NCI-H2107 (cell line): ENCODE data around the gene THPO.
A peak's percentile ranks its signal among the peaks of the same experiment; 100 is the strongest.
"Not testable (repeated sequence)": the region's sequence is repeated elsewhere in the genome, so short reads cannot be mapped to it uniquely, and the experiment has no call there.

Experiments used
- DNase-seq: peaks from one replicate; lab custom pipeline; 2025; lab: John Stamatoyannopoulos, UW

The THPO gene

DNA sequence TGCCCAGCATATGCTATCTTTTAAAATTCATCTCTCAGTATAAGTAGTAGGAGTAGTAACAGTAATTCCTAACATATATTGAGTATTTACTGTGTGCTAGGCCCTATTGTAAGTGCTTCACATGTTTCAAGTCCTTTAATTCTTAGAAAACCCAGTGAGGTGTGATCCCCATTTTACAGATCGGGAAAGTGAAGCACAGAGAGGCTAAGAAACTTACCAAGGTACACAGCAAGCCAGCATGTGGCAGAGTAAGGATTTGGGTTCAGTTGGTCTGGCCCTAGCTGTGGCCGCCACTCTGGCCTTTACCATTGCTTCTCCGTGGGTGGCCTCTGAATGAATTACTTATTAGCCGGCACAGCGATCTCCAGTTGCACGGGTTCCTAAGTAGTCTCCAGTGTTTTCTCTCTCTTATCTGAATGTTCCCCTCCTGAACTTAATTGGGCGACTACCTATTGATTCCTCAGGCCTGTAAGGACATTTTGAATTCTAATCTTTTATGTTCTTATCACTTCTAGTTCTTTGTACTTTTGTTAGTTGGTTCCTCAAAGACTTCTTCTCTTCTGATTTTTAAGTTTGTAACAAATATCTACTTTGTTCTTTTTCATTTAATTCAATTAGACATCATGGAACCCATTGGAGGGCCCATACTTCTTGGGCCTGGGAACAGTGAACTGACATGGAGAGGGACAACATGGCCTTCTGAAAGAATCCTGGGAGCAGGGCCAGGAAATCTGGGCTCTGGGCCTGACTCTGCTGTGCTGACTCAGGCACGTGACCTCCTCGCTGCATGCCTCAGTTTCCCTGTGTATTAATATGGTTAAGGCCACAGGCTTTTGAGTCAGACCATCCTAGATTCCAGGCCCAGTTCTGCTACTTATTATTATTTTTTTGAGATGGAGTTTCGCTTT is 28.2 kb downstream of the THPO start:
- no peak for DNase-seq

DNA sequence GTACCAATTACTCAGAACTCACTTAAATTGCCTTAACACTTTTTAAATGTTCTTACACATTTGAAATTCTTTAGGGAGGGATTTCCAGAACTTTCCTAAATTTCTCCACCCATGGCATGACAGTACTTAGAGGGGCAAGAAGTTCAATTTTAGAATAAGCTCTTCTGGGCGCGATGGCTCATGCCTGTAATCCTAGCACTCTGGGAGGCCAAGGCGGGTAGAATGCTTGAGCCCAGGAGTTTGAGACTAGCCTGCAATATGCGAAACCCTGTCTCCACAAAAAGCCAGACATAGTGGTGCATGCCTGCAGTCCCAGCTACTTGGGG is 30.0 kb downstream of the THPO start:
- DNase-seq = no peak

DNA sequence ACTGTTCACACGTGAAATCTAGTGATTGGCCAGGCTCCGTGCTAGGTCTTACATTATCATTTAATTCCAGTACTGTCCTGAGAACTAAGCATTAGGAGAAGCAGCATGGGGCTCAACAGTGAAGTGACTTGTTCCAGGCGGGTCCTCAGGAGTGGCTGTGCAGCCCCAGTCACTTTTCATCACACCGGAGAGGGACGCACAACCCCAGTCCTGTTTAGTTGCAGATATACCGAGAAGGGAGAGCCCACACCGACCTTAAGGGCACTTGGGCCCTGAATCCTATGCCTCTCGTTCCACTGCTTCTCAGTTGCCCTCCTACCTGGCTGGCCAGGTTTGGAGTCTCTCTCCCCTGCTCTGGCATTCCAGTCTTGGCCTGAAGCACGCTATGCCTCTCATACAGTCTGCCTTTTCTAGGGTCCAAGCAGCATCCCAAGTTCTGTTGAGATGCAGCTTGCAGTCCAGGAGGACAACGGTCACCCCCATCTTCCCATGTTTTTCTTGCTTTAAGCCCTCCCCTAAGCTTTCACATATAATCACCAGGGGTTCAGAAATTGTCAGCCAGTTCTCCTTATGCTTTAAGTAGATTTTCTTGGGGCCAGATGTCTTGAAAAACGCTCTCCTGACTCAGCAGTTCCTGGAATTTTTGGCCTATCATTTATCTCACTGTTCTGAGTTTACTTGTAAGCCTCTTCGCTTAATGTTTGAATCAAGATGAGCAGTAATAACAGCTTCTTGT is 30.5 kb downstream of the THPO start:
- DNase-seq = no peak

DNA sequence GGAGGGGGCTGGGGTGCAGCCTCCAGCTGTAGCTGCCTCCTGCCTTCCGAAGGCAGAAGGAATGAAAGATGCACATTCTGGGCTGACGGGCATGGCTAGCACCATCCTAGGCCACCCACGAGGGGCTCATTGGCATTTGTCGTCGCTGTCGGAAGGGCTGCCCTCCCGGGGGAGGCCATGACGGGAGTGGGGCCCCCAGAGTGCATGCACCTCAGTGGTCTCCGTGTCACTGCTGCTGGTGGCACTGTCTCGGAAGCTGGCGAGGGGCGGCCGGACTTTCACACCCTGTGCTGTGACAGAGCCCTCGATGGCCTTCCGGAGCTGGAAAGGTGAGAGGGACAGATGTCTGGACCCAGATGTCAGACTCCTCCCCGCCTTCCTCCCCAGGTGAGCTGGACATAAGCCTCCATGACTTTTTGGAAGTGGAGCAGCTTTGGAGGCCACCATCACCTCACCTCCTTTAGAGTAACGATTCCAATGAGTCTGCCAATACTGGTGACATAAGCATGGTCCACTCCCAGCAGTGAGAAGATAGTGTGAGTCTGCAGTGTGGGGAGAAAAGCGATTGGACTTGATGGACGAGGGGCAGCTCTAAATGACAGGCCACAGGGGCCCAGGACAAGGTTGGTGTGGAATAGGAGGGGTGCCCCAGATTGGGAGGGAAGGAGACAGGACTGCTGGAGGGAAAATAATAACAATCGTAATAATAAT is 31.4 kb downstream of the THPO start:
- DNase-seq = no peak

DNA sequence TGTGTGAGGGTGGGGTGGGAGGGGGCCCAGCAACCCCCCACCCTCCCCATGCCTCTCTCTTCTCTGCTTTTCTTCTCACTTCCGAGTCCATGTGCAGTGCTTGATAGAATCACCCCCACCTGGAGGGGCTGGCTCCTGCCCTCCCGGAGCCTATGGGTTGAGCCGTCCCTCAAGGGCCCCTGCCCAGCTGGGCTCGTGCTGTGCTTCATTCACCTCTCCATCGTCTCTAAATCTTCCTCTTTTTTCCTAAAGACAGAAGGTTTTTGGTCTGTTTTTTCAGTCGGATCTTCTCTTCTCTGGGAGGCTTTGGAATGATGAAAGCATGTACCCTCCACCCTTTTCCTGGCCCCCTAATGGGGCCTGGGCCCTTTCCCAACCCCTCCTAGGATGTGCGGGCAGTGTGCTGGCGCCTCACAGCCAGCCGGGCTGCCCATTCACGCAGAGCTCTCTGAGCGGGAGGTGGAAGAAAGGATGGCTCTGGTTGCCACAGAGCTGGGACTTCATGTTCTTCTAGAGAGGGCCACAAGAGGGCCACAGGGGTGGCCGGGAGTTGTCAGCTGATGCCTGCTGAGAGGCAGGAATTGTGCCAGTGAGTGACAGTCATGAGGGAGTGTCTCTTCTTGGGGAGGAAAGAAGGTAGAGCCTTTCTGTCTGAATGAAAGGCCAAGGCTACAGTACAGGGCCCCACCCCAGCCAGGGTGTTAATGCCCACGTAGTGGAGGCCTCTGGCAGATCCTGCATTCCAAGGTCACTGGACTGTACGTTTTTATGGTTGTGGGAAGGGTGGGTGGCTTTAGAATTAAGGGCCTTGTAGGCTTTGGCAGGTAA is 32.5 kb downstream of the THPO start:
- peak; percentile 84 for DNase-seq

DNA sequence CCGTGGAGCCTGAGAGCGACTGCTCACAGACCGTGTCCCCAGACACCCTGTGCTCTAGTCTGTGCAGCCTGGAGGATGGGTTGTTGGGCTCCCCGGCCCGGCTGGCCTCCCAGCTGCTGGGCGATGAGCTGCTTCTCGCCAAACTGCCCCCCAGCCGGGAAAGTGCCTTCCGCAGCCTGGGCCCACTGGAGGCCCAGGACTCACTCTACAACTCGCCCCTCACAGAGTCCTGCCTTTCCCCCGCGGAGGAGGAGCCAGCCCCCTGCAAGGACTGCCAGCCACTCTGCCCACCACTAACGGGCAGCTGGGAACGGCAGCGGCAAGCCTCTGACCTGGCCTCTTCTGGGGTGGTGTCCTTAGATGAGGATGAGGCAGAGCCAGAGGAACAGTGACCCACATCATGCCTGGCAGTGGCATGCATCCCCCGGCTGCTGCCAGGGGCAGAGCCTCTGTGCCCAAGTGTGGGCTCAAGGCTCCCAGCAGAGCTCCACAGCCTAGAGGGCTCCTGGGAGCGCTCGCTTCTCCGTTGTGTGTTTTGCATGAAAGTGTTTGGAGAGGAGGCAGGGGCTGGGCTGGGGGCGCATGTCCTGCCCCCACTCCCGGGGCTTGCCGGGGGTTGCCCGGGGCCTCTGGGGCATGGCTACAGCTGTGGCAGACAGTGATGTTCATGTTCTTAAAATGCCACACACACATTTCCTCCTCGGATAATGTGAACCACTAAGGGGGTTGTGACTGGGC is 33.3 kb downstream of the THPO start:
- no peak for DNase-seq

DNA sequence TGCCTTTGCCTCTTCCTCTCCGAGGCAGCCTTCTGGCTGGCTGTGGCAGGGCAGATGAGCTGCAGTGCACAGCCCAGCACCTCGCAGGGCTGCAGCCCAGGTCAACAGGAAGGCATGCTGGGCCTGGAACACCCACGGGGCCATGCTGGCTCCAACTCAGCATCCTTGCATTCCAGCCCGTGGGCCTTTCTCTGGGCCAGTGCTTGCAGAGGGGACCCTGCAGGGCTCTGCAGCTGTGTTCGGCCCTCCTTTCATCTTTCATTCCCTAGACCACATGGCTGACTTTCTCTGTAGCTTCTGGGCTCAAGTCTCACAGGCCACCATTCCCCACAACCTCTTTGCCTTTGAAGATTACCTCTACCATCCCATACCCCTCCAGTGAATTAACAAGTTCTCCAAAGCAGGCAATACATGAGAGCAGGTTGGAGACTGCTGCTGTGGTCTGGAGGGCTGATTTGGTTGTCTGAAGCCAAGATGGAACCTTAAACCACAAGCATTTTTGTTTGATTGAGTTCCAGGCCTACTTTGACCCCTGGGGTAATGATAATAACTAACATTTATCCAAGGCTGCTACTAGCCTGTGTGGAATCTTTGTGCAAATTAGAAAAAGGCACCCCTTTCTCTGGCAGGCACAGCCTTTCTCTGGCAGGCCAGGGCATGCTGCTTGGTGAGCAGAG is 34.7 kb downstream of the THPO start:
- no peak for DNase-seq

DNA sequence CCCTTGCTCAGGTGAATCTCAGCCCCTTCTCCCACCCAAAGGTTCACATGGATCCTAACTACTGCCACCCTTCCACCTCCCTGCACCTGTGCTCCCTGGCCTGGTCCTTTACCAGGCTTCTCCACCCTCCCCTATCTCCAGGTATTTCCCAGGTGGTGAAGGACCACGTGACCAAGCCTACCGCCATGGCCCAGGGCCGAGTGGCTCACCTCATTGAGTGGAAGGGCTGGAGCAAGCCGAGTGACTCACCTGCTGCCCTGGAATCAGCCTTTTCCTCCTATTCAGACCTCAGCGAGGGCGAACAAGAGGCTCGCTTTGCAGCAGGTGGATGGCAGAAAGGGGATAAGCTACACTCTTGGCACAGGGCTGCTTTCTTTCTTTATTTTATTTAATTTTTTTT is 36.1 kb downstream of the THPO start:
- peak; percentile 90 for DNase-seq

DNA sequence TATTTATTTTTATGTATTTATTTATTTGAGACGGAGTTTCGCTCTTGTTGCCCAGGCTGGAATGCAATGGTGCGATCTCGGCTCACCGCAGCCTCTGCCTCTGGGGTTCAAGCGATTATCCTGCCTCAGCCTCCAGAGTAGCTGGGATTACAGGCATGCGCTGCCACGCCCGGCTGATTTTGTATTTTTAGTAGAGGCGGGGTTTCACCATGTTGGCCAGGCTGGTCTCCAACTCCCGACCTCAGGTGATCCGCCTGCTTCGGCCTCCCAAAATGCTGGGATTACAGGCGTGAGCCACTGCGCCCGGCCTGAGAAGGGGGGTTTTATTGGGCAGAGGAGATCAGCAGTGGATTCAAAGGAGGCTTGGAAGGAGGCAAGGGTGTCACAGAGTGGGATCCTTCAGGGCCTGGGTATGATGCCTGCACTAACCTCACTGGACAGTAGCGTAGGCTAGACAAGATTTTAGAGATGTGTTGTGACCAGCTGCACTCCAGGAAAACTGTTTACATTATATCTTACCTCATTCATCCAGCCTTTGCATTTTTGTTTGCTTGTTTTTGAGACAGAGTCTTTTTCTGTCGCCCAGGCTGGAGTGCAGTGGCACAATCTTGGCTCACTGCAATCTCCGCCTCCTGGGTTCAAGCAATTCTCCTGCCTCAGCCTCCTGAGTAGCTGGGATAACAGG is 38.4 kb downstream of the THPO start:
- not testable (repeated sequence) for DNase-seq

DNA sequence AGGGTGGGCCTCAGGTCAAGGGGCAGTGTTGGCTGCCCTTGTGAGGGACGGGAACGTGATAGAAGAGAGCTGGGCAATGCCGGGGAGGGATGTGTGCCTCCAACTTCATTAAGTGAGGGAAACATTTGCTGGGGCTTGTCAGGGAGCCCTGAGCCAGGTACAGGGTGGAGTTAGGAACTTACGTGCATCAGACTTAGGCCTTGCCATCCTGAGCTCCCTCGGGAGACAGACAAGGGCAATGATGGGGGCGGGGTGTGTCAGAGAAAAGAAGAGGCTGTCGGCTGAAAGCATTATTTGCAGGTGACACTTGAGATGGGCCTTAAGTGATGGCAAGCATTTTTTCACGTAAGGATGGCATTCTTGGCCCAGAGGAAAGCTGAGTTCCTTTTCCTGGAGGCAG is 39.0 kb downstream of the THPO start:
- no peak for DNase-seq

DNA sequence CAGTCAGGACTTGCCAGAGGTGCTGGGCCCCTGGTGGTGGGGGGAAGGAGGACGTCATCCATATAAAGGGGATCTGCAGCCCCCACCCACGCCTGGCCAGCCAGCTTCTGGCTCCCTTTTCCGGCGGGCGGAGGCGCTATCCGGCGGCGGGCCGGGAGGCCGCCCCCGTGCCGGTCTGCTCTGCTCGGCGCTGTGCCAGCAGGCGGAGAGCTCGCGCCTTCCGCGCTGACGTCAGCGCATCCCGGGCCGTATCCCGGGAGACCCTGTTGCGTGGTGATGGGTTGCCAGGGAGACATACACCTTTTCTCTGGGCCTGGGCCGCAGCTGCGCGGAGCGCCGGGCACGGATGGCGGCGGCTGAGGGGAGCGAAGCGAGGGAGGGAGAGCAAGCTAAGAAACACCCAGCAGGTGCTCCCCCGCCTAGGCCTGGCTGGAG is 39.5 kb downstream of the THPO start:
- DNase-seq = peak; percentile 99

DNA sequence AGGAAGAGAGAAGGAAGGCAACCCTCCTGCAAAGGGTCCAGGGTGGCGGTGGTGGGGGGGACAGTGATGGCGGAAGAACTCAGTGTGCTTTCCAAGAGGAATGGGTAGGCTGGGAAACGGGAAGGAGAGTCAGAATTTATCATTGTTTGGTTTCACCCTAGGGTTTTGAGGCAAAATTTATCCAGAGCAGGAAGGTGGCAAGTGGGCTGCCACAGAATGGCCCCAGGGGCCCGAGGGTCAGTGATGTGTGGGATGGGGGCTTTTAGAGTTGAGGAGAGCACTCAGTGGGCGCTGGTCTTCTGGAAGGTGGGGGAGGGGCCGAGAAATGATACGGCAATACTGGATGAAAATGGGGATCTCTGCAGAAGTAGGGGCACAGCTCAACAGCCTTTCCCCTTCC is 40.0 kb downstream of the THPO start:
- no peak for DNase-seq

DNA sequence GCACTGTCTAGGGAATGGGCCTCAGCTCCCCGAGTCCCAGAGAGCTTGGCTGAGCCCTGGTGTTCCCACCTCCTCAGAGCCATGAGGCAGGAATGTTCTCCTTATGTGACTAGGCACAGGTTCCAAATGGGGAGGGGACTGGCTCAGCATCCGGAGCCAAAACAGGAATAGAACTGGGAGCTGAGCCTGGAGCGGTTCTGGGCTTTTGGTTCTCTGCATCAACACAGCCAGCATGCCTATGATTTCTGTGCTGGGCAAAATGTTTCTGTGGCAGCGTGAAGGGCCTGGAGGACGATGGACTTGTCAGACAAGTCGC is 40.6 kb downstream of the THPO start, which contains the start of gene FAM131A:
Gene FAM131A, plus strand, starts transcription at position 202 of the 316 bp plus-strand sequence. Its CDS starts 31 bp downstream, at position 233.
- DNase-seq = no peak

DNA sequence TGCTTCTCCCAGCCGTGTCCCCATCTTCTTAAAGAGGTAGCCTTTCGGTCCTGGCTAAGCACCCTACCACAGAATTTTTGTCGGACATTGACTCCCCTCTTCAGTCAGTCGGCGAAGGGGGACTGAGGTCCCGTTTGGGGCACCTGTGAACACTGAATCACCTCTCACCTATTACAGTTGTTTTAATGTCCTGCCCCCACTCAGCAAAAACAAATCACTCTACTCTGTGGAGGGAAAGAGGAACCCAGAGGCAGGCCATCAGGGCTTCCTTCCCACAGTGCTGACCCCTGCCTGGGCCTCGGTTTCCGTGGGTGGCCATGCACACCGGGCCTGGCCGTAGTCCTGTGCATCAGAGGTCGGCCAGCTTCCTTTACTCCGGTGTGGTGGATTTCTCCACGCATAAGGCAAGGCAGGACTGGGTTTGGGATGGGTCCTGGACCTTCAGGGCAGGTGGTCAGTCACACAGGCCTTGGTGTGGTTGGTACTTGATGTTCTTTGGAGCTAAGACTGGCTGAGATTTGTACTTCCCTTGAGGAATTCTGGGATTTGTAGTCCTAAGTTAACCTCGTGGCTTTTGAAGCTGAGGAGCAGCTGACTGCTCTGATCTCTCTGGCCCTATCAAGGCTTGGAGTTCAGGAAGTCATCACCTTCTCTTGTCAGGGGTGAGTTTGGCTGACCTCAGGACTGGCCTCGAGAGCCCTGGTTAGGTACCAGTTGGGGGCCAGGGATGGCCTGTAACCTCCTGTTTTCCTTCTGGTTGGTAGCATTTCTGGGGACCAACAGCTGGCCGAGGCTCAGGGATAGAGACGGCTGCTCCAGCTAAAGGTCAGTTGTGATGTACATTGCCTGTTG is 41.2 kb downstream of the THPO start:
- DNase-seq = no peak

DNA sequence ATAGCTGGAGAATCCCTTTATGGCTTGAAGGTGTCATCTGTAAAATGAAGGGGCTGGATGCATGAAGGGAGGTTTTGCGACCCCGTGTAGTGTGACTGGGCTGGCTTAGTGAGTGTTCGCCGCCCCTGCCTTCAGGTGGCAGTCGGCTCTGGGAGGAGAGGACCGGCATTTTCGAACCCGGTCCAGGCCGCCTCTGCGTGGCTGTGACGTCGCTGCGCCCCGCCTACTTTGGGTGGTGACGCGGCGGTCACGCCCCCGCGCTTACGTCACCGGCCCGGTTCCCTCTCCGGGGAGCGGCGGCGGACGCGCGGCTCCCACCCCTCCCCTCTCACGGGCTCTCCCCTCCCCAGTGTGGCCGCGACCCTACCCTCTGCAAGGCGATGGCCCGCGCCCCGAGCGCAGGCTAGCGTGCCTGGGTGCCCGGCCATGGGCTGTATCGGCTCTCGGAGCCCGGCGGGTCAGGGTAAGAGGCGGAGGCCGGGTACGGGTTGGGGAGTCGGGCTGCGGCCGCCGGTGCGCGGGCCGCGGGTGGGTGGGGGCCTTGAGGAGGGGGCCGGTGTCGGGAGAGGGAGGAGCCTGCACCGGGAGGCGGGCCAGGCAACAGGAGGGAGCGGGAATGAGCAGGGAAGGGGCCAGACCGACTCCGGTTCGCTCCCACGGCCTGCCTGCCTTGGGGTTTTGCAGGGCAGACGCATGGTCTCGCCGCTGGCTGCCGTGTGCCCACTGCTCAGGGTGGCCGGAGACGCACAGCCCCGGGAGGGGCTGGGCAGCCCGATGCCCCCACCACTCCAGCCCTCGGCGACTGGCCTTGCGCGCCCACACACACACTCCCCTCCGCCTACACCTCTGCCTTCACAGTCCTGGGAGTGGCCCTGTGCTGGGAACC is 42.1 kb downstream of the THPO start:
- DNase-seq = peak; percentile 87

DNA sequence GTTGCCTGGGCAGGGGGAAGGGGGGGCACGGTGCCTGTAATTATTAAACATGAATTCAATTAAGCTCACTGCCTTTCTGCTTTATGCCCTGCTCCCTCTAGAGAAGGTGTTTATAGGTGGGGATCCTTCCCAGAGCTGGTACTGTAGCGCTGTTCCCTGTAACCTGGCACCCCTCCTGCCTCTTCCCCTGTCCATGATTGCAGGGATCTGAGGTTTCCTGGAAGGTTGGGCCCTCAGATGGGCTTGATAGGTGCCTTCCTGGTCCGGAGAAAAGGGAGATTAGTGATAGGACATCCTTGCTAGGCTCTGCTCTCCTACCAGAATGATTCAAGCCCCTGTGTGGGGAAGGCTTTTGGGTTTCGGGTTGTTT is 42.7 kb downstream of the THPO start:
- peak; percentile 38 for DNase-seq

DNA sequence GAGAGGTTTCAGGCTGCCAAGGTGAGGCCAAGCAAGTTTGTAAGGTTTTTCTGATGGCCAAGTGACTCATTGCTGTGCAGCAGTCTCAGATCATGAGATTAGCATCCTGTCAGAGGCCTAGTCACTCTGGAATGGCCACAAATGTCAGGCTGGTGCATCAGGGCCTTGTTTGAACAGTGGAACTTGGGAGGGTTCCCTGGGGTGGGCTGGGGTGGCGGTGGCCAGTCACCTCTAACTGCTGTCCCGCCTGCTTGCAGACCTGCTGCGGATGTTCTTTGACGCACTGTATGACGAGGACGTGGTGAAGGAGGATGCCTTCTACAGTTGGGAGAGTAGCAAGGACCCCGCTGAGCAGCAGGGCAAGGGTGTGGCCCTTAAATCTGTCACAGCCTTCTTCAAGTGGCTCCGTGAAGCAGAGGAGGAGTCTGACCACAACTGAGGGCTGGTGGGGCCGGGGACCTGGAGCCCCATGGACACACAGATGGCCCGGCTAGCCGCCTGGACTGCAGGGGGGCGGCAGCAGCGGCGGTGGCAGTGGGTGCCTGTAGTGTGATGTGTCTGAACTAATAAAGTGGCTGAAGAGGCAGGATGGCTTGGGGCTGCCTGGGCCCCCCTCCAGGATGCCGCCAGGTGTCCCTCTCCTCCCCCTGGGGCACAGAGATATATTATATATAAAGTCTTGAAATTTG is 43.4 kb downstream of the THPO start:
- DNase-seq = no peak

DNA sequence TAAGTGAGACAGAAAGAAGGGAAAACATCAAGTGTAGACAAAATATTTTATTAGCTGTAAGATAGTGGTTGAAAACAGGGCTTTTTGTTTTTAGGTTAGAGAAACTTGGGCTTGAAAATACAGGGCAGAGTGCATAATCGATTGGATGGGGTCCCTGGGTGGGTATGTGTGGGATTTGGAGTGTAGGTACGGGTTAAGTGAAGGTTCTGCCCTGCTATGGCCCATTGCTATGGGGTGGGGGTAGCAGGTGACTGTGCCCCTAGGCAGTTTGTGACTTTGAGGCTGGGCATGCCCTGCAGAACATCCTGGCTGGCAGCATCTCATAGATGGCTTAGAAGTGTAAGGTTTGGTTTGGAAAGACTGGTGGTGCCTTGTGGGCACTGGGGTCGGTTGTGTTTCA is 44.3 kb downstream of the THPO start:
- no peak for DNase-seq
